SK-N-SH treated with all-trans-retinoic acid at 6 μM for 48 hours (cell line): Measurements from ENCODE around the gene IL5.

Source experiments
- ARNTL ChIP-seq: fragments of 450-650 bp; formaldehyde crosslinking; IDR thresholded peaks from 2 replicates; pipeline ENCODE4 v1.5.0; 2020; ENCODE audit warnings: low read depth, mild to moderate bottlenecking, moderate library complexity, borderline replicate concordance
- CSDC2 ChIP-seq: fragments of 250-450 bp; sonication (Bioruptor Pico); IDR thresholded peaks from 2 replicates; pipeline ENCODE4 v1.5.0; 2020; ENCODE audit warnings: mild to moderate bottlenecking, moderate library complexity
- GLIS3 ChIP-seq: fragments of 250-450 bp; sonication (Bioruptor Pico); IDR thresholded peaks from 2 replicates; pipeline ENCODE4 v1.5.0; 2020; ENCODE audit warnings: mild to moderate bottlenecking, moderate library complexity
- RARB ChIP-seq: fragments of 250-450 bp; sonication (Bioruptor Pico); IDR thresholded peaks from 2 replicates; pipeline ENCODE4 v1.8.0; 2021; ENCODE audit warnings: mild to moderate bottlenecking, moderate library complexity
- TOX ChIP-seq: fragments of 250-450 bp; sonication (Bioruptor Pico); IDR thresholded peaks from 2 replicates; pipeline ENCODE4 v1.8.0; 2021; ENCODE audit warnings: mild to moderate bottlenecking, moderate library complexity, borderline replicate concordance
- ZFP3 ChIP-seq: fragments of 250-450 bp; sonication (Bioruptor Pico); IDR thresholded peaks from 2 replicates; pipeline ENCODE4 v1.5.0; 2020; ENCODE audit warnings: mild to moderate bottlenecking, moderate library complexity
- ZNF70 ChIP-seq: fragments of 450-650 bp; formaldehyde crosslinking; IDR thresholded peaks from 2 replicates; pipeline ENCODE4 v1.5.0; 2020; ENCODE audit warnings: mild to moderate bottlenecking, moderate library complexity
- ZNF8 ChIP-seq: fragments of 450-650 bp; formaldehyde crosslinking; IDR thresholded peaks from 2 replicates; pipeline ENCODE4 v1.5.0; 2020; ENCODE audit warnings: mild to moderate bottlenecking, moderate library complexity
- TF ChIP-seq, protein P1 (sequence below): fragments of 250-450 bp; sonication (Bioruptor Pico); IDR thresholded peaks from 2 replicates; pipeline ENCODE4 v1.8.0; 2020; ENCODE audit warnings: mild to moderate bottlenecking, moderate library complexity, borderline replicate concordance
- TF ChIP-seq, protein P2 (sequence below): fragments of 250-450 bp; sonication (Bioruptor Pico); IDR thresholded peaks from 2 replicates; pipeline ENCODE4 v1.5.1; 2020; ENCODE audit warnings: low read depth, mild to moderate bottlenecking, moderate library complexity
- TF ChIP-seq, protein P3 (sequence below): fragments of 250-450 bp; sonication (Bioruptor Pico); IDR thresholded peaks from 2 replicates; pipeline ENCODE4 v1.5.0; 2020; ENCODE audit warnings: mild to moderate bottlenecking, moderate library complexity

DNA sequence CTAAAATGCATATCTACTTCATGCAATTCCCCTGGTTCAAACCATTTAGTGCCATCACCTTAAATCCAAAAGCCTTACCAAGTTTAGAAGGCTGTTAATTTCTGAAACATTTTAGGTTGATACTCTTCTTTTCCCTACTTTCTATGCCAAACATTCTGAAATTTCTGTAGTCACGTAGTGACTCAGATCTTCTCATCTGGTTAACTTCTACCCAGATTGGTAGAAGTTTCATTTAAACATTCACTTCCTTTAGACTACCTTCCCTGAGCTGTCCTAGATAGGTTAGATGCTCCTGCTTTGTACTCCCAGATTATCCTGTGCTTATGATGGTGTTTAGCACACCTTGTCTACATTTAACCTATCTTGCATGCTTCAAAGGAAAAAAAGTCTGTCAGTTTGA, 23.3 kb upstream of the IL5 start:
- TF ChIP-seq ZFP3 (CRISPR knock-in tag): no peak
- no peak for TF ChIP-seq ZNF8 (CRISPR knock-in tag)
- TF ChIP-seq ARNTL: no peak
- no peak for TF ChIP-seq ZNF70 (CRISPR knock-in tag)
- no peak for TF ChIP-seq TOX (CRISPR knock-in tag)
- TF ChIP-seq GLIS3 (CRISPR knock-in tag): no peak
- TF ChIP-seq, protein P1, sequence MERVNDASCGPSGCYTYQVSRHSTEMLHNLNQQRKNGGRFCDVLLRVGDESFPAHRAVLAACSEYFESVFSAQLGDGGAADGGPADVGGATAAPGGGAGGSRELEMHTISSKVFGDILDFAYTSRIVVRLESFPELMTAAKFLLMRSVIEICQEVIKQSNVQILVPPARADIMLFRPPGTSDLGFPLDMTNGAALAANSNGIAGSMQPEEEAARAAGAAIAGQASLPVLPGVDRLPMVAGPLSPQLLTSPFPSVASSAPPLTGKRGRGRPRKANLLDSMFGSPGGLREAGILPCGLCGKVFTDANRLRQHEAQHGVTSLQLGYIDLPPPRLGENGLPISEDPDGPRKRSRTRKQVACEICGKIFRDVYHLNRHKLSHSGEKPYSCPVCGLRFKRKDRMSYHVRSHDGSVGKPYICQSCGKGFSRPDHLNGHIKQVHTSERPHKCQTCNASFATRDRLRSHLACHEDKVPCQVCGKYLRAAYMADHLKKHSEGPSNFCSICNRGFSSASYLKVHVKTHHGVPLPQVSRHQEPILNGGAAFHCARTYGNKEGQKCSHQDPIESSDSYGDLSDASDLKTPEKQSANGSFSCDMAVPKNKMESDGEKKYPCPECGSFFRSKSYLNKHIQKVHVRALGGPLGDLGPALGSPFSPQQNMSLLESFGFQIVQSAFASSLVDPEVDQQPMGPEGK (CRISPR knock-in tag): no peak
- TF ChIP-seq, protein P2, sequence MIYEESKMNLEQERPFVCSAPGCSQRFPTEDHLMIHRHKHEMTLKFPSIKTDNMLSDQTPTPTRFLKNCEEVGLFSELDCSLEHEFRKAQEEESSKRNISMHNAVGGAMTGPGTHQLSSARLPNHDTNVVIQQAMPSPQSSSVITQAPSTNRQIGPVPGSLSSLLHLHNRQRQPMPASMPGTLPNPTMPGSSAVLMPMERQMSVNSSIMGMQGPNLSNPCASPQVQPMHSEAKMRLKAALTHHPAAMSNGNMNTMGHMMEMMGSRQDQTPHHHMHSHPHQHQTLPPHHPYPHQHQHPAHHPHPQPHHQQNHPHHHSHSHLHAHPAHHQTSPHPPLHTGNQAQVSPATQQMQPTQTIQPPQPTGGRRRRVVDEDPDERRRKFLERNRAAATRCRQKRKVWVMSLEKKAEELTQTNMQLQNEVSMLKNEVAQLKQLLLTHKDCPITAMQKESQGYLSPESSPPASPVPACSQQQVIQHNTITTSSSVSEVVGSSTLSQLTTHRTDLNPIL: no peak
- TF ChIP-seq CSDC2 (CRISPR knock-in tag): no peak
- TF ChIP-seq, protein P3, sequence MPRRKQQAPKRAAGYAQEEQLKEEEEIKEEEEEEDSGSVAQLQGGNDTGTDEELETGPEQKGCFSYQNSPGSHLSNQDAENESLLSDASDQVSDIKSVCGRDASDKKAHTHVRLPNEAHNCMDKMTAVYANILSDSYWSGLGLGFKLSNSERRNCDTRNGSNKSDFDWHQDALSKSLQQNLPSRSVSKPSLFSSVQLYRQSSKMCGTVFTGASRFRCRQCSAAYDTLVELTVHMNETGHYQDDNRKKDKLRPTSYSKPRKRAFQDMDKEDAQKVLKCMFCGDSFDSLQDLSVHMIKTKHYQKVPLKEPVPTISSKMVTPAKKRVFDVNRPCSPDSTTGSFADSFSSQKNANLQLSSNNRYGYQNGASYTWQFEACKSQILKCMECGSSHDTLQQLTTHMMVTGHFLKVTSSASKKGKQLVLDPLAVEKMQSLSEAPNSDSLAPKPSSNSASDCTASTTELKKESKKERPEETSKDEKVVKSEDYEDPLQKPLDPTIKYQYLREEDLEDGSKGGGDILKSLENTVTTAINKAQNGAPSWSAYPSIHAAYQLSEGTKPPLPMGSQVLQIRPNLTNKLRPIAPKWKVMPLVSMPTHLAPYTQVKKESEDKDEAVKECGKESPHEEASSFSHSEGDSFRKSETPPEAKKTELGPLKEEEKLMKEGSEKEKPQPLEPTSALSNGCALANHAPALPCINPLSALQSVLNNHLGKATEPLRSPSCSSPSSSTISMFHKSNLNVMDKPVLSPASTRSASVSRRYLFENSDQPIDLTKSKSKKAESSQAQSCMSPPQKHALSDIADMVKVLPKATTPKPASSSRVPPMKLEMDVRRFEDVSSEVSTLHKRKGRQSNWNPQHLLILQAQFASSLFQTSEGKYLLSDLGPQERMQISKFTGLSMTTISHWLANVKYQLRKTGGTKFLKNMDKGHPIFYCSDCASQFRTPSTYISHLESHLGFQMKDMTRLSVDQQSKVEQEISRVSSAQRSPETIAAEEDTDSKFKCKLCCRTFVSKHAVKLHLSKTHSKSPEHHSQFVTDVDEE (CRISPR knock-in tag): no peak
- TF ChIP-seq RARB (CRISPR knock-in tag): no peak
